Measurements from ENCODE around the gene KLF15.

The KLF15 gene

DNA sequence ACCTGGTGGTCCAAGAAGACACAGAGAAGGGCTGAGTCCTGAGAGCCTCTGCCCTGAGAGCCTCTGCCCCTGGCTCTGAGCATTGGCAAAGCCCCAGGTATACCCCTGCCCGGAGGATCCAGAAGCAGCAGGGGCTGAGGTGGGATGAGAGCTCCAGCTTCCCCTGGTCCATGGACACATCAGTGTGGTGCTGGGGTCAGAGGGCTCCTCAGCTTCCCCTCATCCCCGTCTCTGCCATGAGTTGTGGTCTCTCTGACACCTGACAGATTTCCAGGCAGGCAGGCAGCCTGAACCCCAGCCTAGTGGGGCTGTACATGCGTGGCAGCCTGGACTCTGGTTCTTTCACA, 3.5 kb upstream of the KLF15 start:
- DNase-seq (ENCODE audit: low read depth in 2 of 2) = no peak

DNA sequence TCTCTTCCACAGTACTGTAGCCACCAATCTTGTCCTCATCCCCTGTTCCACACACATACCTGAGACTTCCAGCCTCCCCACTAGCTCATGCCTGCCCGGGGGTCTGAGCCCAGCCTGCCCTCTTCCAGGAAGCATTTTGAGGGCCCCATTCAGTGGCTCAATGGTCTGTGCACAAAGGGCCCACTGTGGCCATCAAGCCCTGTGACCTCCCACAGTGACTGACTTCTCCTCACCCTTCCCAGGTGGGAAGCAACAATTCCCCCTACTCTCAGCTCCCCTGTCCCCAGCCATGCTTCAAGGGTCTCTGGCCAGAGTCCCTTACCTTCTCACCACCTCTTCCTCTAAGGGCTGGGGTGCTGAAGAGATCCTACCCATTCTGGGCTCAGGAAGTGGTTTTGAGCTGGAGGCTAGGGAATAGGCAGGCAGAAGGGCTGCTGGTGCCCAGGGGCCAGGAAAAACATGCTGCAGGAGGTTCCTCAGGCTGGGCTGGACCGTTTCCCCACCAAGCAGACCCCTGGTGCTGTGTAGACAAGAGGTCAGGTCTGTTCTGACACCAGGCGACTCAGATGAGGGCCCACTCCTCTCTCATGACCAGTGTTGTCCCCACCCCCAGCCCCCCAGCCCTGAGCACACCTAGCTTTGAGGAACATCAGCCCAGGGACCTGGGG, 3.0 kb upstream of the KLF15 start:
- DNase-seq (ENCODE audit: low read depth in 2 of 2) = no peak

GRCh38 chr3:126358816-126359181, 1.6 kb upstream of the KLF15 start:
- DNase-seq (ENCODE audit: low read depth in 2 of 2) = no peak

GRCh38 chr3:126358038-126358815, 1.0 kb upstream of the KLF15 start:
- no peak for DNase-seq (ENCODE audit: low read depth in 2 of 2)

DNA sequence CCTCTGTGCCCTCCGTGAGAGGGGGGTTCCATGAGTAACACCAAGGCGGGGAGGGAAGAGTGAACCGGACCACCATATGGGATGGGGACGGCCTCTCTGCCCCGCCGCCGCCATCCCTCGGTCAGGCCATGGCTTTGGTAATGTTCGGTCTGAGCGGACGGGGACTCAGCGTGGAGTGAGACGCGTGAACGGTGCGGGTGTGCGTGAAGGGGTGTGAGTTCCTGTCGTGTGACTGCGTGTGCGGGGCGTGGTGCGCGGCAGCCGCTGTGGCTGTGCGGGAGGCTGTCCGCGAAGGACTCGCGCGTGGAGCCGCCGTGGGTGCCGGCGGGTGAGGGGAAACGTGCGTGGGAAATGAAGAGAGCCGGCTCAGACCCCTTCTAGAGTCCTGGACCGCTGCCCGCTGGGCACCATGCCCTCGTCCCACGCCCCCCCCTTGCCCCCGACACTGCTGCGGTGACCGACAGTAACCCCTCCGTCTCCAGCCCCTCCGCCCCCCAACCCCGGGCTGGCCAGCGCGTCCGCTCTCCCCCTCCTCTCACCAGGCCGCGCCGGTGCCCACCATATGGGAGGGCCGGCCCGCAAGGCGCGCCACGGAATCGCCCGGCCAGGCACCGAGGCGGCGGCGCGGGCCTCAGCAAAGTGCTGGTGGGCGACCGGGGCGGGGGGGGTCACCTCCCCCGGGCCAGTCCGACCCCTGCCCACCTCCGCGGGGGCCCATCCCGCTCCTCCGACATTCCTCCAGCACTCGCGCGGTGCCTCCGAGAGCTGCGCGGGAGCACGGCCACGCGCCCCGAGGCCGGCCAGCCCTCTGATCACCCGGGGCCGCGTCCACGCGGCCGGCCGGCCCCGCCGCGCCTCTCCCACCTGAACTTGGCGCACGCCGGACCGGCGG, 589 bp downstream of the KLF15 start:
- DNase-seq (ENCODE audit: low read depth in 2 of 2) = no peak

GRCh38 chr3:126355777-126356372, 1.3 kb downstream of the KLF15 start:
- DNase-seq (ENCODE audit: low read depth in 2 of 2) = no peak

GRCh38 chr3:126355251-126355650, 2.0 kb downstream of the KLF15 start:
- DNase-seq (ENCODE audit: low read depth in 2 of 2) = no peak

GRCh38 chr3:126354776-126355175, 2.4 kb downstream of the KLF15 start:
- DNase-seq (ENCODE audit: low read depth in 2 of 2) = no peak

- no peak for DNase-seq (ENCODE audit: low read depth in 2 of 2)
Observed at GRCh38 chr3:126353694-126354321, 3.4 kb downstream of the KLF15 start.

DNA sequence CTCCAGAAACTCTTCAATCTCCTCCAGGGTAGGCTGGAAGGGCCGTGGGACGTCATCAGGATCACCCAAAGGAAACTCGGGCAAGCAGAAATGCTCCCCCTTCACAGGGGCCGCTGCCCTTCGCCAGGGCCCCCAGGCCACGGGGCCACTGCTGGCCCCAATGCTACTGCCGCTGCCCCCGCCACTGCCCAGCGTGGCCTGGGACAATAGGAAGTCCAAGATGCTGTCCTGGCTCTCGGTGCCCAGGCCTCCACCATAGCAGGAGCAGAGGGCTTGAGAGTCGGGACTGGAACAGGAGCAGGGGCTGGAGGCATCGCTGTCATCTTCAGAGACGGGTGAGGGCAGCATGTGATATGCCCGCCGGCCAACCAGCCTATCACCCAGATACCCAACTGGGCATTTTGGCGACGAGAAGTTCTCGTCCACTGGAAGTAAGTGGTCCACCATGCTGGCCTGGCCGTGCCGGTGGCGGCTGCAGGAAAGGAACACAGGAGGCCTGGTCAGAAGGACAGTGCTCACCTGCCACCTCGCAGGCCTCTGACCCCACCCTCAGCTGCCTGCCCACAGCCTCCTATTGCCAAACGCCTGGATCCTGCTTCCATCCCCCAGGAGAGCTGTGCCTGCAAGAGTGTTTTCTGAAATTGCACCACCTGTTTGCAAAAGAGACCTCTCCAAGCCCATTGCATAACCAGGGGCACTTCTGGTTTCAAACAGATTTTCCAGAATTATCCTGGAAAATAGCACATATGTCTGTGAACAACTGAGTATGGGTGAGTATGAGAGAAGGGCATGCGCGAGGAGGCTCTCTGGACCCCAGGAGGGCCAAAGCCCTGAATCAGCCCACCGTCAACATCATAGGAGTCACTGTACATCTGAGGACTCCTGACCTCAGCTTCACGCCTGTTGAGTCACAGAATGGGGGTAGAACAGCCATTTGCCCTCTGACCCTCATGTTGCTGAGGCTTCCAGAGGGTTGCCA, 4.4 kb downstream of the KLF15 start:
- no peak for DNase-seq (ENCODE audit: low read depth in 2 of 2)

DNA sequence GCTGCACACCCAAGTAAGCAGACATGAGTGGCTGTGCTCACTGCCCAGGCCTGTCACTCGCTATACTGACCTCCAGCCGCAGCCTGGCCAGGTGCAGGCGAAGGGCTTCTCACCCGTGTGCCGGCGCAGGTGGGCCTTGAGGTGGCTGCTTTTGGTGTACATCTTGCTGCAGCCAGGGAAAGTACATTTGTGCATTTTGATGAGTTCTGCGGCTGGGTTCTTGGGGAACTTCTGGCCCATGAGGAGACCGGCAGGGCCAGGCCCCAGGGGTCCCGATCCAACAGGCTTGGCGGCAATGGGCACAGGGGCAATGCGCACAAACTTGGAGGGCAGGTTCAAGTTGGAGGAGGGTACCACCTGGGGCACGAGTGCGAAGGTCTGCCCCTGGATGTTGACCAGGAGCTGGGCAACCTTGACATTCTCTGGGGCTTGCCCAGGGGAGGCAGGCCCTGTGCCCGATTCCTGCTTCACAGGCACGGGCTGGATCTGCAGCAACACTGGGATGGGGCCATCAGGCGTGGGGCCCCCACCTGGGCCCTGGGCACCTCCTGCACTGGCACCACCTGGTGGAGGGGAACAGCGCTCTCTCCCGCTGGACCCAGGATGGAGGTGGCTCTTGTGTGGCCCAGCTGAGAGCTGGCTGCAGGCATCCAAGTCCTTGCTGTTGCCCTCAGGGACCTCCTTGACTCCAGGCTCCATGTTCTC, 5.3 kb downstream of the KLF15 start:
- no peak for DNase-seq (ENCODE audit: low read depth in 2 of 2)

DNA sequence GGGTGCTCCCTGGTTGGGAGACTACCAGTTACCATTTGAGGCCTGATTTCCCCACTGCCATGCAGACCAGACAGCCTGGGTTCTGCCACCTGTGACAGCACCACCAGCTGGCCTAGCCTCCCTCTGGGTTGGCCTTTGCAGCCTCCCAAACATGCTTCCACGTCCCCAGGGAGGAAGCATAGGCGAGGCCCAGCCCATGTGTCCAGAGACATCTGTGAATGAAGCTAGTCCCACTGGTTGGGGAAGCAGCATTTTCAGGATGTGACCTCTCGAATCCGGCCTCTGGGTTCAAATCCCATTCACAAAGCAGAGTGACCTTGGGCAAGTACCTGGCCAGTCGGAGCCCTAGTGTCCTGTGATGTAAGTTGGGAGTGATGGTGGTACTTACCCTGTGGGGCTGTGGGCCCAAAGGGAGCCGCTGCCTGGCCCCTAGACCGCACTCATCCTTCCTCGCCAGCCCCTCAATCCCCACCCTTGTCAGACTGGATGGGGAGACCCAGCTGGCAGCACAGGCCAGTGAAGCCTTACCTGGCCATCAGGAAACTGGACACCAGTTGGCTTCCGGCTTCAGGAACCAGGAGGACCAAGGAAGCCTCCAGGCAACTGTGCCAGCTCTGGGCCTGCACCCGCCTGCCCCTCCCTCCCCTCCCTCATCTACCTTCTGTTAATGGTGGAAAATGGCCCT, 6.0 kb downstream of the KLF15 start:
- DNase-seq (ENCODE audit: low read depth in 2 of 2) = no peak

GRCh38 chr3:126350502-126351085, 6.6 kb downstream of the KLF15 start:
- DNase-seq (ENCODE audit: low read depth in 2 of 2) = no peak

DNA sequence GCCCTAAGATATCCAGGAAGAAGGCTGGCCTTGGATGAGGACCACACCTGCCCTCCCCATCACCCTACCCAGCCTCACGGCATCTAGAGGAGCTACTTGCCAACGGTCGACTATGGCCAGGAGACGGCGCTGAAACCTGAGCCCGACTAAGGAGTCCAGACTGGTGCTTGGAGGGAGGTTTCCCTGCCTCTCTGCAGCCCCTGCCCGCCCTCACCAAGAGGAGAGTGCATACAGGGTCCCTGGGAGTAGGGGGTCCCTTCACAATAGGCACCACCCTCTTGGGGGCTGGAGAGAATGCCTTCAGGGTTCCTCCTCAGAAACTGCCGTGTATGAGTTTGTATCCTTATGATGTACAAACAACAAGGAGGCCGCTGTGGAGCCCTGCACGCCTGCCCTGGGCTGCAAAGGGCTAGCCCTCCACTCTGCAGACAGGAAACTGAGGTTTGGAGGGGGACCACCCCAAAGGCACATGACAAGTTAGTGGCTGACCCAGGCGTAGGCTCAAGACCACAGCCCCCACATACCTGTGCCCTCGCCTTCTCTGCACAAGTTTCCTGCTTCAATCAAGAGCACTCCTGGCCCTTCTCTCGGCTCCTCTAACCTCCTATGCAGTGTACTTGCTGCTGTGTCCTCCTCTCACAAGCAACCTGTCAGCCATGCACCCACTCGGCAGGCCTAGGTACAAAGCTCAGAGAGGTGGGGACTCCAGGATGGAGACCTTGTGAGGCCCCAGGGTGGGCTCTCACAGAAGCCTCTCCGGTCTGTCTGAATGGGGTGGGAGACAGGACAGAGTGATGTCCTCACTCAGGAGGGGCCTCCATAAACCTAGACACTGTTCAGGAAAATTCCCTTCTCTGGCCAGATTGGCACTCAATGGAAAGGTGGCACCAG, 7.4 kb downstream of the KLF15 start:
- no peak for DNase-seq (ENCODE audit: low read depth in 2 of 2)

- DNase-seq (ENCODE audit: low read depth in 2 of 2) = no peak
Observed at GRCh38 chr3:126349071-126349470, 8.1 kb downstream of the KLF15 start.

DNA sequence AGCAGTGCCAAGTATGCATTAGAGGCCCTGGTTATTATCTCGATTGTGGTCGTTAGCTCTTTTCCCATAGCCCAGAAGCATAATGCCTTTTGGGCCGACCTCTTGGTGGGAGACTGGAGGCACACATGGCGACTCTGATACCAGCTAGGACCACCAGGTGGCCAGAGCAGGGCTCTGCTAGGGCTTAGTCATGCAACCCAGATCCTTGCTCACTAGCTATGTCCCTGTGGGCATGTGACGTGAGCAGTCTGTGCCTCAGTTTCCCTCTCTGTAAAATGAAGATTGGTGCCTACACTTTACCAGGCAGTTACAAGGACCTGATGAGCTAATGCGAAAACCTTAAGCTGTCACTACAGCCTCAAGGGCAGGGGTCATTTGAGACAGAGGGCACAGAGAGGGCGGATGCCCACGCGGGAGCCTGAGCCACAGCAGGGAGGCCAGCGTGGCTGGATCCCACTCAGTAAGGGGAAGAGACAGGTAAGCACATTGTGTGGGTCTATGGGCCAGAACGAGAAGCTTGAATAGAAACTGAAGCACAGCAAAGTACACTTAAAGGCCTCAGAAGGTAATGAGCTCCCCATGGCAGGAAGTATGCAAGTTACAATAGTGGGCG, 8.8 kb downstream of the KLF15 start:
- DNase-seq (ENCODE audit: low read depth in 2 of 2) = no peak

- no peak for DNase-seq (ENCODE audit: low read depth in 2 of 2)
Observed at GRCh38 chr3:126347543-126348161, 9.6 kb downstream of the KLF15 start.

Data from fibroblast of skin of left quadriceps (primary cell).